COR-L47 (cell line): ENCODE data around the gene TMOD2.

ENCODE experiments used
- DNase-seq: peaks from one replicate; lab custom pipeline; 2025; lab: John Stamatoyannopoulos, UW

Gene TMOD2

GRCh38 chr15:51750792-51751696 lies at the start of gene TMOD2:
TMOD2 (plus strand) TSS chr15:51751597; CDS start chr15:51766442, 14,845 bp downstream.
- DNase-seq, result peak; percentile 72

DNA sequence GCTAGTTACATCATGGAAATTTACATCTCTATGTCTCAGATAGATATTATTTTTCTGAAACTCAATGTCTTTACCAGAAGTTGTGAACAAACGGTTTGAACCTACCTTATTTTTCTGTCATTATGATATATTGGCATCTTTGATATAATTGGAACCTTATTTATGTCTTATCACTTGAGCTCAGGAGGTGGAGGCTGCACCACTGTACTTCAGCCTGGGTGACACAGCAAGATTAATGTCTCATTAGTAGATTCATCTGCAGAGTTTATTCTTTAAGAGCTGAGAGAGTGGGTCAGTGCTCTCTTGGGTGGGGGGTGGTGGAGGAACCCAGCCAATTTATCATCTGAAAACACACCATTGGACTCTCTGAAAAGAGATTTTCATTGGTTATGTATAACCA lies 48.7 kb upstream of the TMOD2 start:
- DNase-seq, result no peak

GRCh38 chr15:51706291-51706690 lies 45.1 kb upstream of the TMOD2 start:
- no peak for DNase-seq

- no peak for DNase-seq
Measured at GRCh38 chr15:51706926-51707608, 44.3 kb upstream of the TMOD2 start.

DNA sequence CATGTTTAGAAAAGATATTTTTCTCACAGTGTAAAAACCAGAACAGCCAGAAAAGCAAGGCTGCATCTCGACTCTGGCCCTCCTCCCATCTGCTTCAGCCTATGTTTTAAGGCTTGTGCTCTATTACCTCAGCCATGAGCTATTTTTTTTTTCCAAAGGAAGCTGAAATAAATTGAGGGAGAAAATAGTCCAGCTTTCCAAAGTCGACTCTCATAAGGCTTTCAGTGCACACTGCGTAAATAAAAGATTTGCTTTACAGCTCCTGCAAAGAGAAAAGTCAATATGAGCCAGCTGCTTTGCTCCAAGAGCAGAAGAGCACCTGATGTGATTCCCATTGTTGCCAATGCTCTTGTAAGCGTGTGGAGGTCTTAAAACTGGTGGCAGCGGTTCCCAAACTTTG lies 43.4 kb upstream of the TMOD2 start:
- DNase-seq, result no peak

GRCh38 chr15:51709031-51709430 lies 42.4 kb upstream of the TMOD2 start:
- DNase-seq, result no peak

- no peak for DNase-seq
Measured at GRCh38 chr15:51714162-51714561, 37.2 kb upstream of the TMOD2 start.

GRCh38 chr15:51714911-51715310 lies 36.5 kb upstream of the TMOD2 start:
- no peak for DNase-seq

DNA sequence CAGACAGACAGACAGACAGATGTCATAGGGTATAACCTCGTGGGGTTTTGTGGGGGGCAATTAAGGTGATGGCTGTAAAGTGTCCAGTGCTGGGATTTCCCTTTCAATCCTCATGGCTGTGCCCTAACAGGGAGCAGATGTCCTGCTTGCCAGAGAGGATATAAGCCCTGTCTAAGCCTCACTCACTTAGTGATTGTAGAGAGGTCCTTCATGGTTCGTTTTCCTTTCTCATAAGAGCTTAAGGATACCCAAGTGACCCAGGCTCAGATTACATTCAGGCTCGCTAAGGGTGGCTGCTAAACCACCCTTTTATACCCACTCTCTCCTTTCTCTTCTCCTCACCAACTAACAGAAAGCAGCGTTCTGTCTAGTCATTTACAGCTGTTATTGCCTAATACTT lies 33.2 kb upstream of the TMOD2 start:
- no peak for DNase-seq

DNA sequence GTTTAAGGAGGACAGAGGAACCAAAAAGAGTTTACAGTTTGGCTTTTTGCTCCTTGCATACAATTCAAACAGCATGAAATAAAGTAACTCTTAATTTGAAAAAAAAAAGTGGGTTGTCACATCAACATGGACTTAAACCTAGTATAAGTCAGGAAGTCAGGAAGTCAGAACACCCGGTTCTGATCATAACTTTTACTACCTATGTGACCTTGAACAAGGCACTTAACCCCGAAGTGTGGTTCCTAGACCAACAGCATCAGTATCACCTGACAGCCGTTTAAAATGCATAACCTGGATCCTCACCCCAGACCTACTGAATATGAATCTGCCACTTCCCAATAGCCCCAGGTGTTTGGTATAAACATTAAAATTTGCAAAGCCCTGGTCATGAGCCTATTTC lies 32.7 kb upstream of the TMOD2 start:
- DNase-seq, result no peak

GRCh38 chr15:51720201-51720995 lies 31.0 kb upstream of the TMOD2 start:
- no peak for DNase-seq

DNA sequence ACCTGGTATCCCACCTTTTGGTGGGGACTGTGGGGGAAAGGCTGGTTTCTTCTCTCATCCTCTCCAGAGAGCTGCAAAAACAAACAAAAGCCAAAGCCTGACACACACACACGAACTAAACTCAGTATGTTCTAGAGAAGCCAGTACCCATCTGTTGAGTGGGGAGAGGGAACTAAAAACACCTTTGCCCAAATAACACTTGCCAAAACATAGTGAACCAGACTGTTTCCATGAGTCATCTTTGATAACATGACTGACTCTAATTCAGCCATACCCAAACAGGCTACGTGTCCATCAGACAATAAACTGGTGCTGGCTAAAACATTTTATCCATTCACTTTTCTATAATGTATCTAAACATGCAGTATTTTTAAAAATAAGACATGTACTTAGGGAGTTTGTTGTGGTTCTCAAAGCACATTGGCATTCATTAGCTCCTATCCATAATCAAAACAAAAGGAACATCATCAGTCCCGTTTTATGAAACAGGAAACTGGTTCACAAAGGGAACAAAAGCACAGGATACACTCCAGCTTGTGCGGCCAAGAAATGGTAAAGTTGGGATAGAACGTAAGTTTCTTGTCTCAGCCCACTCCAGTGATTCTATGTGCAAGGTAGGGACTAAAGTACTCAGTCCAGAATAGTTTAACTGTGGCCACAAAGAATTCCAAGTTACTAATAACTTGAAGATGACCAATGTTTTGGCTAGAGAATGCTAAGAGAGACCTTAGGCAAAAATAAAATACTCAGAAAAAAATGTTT lies 30.0 kb upstream of the TMOD2 start:
- no peak for DNase-seq

GRCh38 chr15:51724199-51724598 lies 27.2 kb upstream of the TMOD2 start:
- no peak for DNase-seq

GRCh38 chr15:51724673-51725072 lies 26.7 kb upstream of the TMOD2 start:
- no peak for DNase-seq

- peak; percentile 32 for DNase-seq
Measured at GRCh38 chr15:51726302-51727073, 24.9 kb upstream of the TMOD2 start.

- DNase-seq, result no peak
Measured at GRCh38 chr15:51727141-51727897, 24.1 kb upstream of the TMOD2 start.

GRCh38 chr15:51731549-51732267 lies 19.7 kb upstream of the TMOD2 start:
- DNase-seq, result no peak

GRCh38 chr15:51732646-51733045 lies 18.8 kb upstream of the TMOD2 start:
- DNase-seq, result no peak

DNA sequence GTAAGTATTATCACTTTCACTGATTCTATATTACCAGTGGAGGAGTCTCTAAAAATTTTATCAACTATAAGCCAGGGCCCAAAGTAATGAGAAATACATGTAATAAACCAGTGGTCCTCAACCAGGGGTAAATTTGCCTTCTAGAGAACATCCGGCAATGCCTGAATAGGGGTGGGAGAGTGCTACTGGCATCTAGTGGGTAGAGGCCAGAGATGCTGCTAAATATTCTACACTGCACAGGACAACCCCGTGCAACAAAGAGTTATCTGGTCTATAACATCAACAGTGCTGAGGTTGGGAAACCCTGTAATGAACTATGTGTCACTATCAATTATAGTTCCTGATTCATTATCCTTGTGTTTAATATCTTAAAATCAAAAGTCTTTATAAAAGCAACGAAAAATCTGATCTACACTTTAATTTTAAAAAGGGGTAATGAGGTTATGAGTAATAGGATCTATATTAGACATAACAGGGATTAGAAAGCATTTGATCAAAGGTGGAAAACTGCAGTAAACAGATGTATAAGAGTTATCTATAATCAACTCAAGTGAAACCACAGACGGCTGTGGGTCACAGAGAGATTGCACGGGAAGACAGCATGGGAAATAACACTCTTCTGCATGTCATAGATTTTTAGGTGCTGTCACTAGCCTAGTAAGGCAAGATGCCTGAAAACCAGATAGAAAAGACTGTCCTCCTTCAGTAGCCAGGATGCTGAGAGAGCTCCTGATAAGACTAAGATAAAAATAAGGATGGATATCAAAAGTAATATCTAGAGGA lies 16.0 kb upstream of the TMOD2 start:
- DNase-seq, result peak; percentile 35
